ENCODE measurements around the gene PABPC1L. TPM values are rescaled to one million over a fixed set of nuclear protein-coding genes. Genes with fewer than 3 reads are reported as not detected.

The PABPC1L gene
- total RNA-seq, 2 donors from 2014 or later = 41.8 to 105 TPM

DNA sequence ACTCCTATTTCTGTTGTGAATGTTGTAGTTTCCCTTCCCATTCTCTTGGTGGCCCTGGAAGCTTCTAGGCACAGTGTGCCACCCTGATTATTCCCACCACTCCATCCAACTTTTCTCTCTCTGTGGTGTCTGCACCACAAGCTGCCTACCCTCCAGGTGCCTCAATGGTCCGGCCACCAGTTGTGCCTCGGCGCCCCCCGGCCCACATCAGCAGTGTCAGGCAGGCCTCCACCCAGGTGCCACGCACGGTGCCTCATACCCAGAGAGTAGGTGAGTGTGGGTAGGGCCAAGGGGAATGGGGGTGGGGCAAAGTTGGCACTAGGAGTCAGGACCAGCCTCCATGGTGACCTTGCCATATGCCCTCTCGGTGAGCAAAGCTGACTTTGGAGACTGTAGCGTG is 23.1 kb downstream of the PABPC1L start:
- TF ChIP-seq, protein P1, sequence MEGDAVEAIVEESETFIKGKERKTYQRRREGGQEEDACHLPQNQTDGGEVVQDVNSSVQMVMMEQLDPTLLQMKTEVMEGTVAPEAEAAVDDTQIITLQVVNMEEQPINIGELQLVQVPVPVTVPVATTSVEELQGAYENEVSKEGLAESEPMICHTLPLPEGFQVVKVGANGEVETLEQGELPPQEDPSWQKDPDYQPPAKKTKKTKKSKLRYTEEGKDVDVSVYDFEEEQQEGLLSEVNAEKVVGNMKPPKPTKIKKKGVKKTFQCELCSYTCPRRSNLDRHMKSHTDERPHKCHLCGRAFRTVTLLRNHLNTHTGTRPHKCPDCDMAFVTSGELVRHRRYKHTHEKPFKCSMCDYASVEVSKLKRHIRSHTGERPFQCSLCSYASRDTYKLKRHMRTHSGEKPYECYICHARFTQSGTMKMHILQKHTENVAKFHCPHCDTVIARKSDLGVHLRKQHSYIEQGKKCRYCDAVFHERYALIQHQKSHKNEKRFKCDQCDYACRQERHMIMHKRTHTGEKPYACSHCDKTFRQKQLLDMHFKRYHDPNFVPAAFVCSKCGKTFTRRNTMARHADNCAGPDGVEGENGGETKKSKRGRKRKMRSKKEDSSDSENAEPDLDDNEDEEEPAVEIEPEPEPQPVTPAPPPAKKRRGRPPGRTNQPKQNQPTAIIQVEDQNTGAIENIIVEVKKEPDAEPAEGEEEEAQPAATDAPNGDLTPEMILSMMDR (IDR thresholded peaks at IDR 0.05) = no peak
- no peak for TF ChIP-seq POLR2A (IDR thresholded peaks at IDR 0.05)
- no peak for ATAC-seq
- H3K36me3 ChIP-seq (replicated peaks in 1 of 2; ENCODE audit: insufficient read depth in 1 of 2, low read depth in 2 of 2) = peaks cover 0 to under 1% of the 10 kb centered on the region in 2 donors

DNA sequence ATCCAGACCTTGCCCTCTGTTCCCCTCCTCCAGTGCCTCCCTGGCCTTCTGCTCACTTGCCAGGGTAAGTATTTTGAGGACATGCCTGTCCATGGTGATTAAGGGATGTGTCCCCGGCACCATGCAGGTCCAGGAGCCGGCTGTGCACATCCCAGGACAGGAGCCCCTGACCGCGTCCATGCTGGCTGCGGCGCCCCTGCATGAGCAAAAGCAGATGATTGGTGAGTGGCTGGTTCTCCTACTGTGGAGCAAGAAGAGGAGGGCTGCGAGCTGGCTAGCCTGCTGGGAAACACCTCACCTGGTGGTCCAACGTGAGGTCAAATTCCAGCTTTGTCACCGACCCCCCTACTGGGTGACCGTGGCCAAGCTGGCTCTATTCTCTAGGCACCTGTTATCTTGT is 26.6 kb downstream of the PABPC1L start:
- Histone ChIP-seq H3K9me3 (no peaks in the 10 kb centered on the region), H3K27me3 (no peaks in the 10 kb centered on the region), H3K36me3 (replicated peaks in 1 of 2; ENCODE audit: insufficient read depth in 1 of 2, low read depth in 2 of 2) (peaks cover 0 to 3% of the 10 kb centered on the region in 2 donors), H3K27ac (no peak overlapping the region), H3K4me1 (no peaks in the 10 kb centered on the region), H3K4me3 (no peak overlapping the region)
- intact Hi-C loops (cut with DNase I) = no loop called here
- DNase-seq (no peak), ATAC-seq (no peak)
- WGBS, 2 donors = 74 to 85% methylated on average over 10 of the region's 10 CpGs
- TF ChIP-seq POLR2A (IDR thresholded peaks at IDR 0.05) = no peak
- TF ChIP-seq, protein P1 (IDR thresholded peaks at IDR 0.05) = no peak

More for the DNA sequence above, 23.1 kb downstream of the PABPC1L start:
- no peak for DNase-seq
- Histone ChIP-seq H3K9me3 (no peaks in the 10 kb centered on the region), H3K4me1 (no peaks in the 10 kb centered on the region), H3K4me3 (no peak overlapping the region), H3K27me3 (no peaks in the 10 kb centered on the region), H3K27ac (no peak overlapping the region)
- WGBS, 2 donors = 89 to 94% methylated on average over 2 to 8 of the region's 8 CpGs
- intact Hi-C loops (cut with DNase I) = no loop called here

DNA sequence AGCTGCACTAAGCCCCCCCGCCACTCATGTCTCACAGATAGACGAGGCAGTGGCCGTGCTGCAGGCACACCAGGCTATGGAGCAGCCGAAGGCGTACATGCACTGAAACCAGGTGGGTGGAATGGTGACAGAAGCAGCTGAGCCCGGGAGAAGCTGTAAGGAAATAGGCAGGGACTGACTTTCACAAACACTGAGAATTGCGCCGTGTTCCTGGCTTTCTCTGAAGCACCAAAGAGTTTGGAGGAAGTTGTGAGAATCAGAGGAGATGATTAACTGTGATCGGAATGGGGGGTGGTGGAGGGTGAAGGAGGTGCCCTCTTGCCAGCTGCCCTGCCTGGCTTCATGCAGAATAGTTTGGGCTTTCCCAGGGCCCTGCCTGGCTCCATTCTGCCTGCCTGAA is 28.8 kb downstream of the PABPC1L start:
- no peaks in the 10 kb centered on the region for H3K9me3 ChIP-seq
- intact Hi-C loops (cut with DNase I) = no loop called here
- peaks cover 0 to 16% of the 10 kb centered on the region in 2 donors for H3K36me3 ChIP-seq (replicated peaks in 1 of 2; ENCODE audit: insufficient read depth in 1 of 2, low read depth in 2 of 2)
- 79 to 83% methylated on average over 9 of the region's 9 CpGs for WGBS, 2 donors
- no peaks in the 10 kb centered on the region for H3K27me3 ChIP-seq
- TF ChIP-seq POLR2A (IDR thresholded peaks at IDR 0.05) = no peak
- TF ChIP-seq, protein P1 (IDR thresholded peaks at IDR 0.05) = no peak
- ATAC-seq (no peak), DNase-seq (no peak)
- no peaks in the 10 kb centered on the region for H3K4me1 ChIP-seq
- no peak overlapping the region for H3K27ac ChIP-seq
- H3K4me3 ChIP-seq = no peak overlapping the region

DNA sequence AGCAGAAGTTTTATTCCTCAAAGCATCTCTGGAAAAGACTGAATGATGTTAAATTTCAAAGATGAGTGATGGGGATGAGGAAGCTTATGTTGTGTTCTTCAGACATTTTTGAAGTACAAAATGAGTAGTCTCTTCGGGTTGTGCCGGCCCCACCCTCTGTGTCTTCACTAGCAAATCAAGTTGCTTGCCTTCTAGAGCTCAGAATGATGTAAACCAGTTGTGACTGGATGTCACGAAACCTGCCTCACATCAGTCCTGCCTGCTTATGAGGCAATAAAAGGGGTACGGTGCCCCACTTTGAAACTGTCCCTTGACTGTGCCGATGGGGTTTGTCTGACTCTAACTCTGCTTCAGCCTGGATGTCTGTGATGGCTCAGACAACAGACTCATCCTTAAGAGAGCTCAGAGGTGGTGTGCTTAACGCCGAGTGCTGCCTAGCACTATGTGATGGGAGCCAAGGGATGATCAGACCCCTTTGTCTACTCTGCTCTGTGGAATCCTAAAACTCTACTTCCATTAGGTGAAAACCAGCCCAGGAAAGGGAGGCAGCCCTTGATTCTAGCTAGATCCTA is 31.3 kb downstream of the PABPC1L start:
- WGBS, 2 donors = 83 to 88% methylated on average over 6 to 7 of the region's 7 CpGs
- no peaks in the 10 kb centered on the region for H3K9me3 ChIP-seq
- TF ChIP-seq POLR2A (IDR thresholded peaks at IDR 0.05) = no peak
- TF ChIP-seq, protein P1 (IDR thresholded peaks at IDR 0.05) = no peak
- intact Hi-C loops (cut with DNase I) = no loop called here
- H3K36me3 ChIP-seq (replicated peaks in 1 of 2; ENCODE audit: insufficient read depth in 1 of 2, low read depth in 2 of 2) = peaks cover 0 to 16% of the 10 kb centered on the region in 2 donors
- no peak overlapping the region for H3K4me3 ChIP-seq
- ATAC-seq = no peak
- H3K4me1 ChIP-seq = no peaks in the 10 kb centered on the region
- DNase-seq = no peak
- H3K27ac ChIP-seq = no peak overlapping the region
- H3K27me3 ChIP-seq = no peaks in the 10 kb centered on the region

Data from body of pancreas (tissue), 4 donors.